Liver (tissue), 9 donors: ENCODE results near the gene CENPN. TPM values are rescaled to one million over a fixed set of nuclear protein-coding genes. Genes with fewer than 3 reads are reported as not detected.
A peak's percentile ranks its signal among the peaks of the same experiment; 100 is the strongest.

Experiments used
- DNase-seq: peaks from one replicate; pipeline ENCODE4 v3.0.0-alpha.2; 2017; ENCODE audit warnings: low spot score
- H3K27ac ChIP-seq, 2 donors: one replicate each; pipeline ENCODE4 v1.7.0; 2013; ENCODE audit warnings: inconsistent platforms in 2 of 2, low read length in 2 of 2, control low read depth in 1 of 2, low read depth in 1 of 2, mild to moderate bottlenecking in 1 of 2
- H3K27me3 ChIP-seq, 4 donors: one replicate each; pipeline versions ENCODE4 v1.6.1 to v1.7.0; 2013; ENCODE audit warnings: low read length in 3 of 4, inconsistent platforms in 1 of 4, mild to moderate bottlenecking in 1 of 4, moderate library complexity in 1 of 4; ENCODE audit not compliant: control insufficient read depth in 4 of 4, insufficient read depth in 4 of 4
- H3K36me3 ChIP-seq, 4 donors: one replicate each; pipeline versions ENCODE4 v1.6.1 to v1.7.0; 2013; ENCODE audit warnings: low read length in 3 of 4, mild to moderate bottlenecking in 3 of 4, low read depth in 1 of 4, moderate library complexity in 1 of 4; ENCODE audit not compliant: control insufficient read depth in 4 of 4, insufficient read depth in 3 of 4
- H3K4me1 ChIP-seq, 4 donors: one replicate each; pipeline versions ENCODE4 v1.6.1 to v1.7.0; 2013; ENCODE audit warnings: low read length in 3 of 4, mild to moderate bottlenecking in 3 of 4, moderate library complexity in 1 of 4; ENCODE audit not compliant: control insufficient read depth in 4 of 4, insufficient read depth in 4 of 4
- H3K4me3 ChIP-seq, 3 donors: one replicate each; pipeline versions ENCODE4 v1.6.1 to v1.7.0; 2013; ENCODE audit warnings: low read length in 3 of 3, control low read depth in 1 of 3, low read depth in 1 of 3, mild to moderate bottlenecking in 1 of 3
- H3K9ac ChIP-seq, 2 donors: one replicate each; pipeline ENCODE4 v1.7.0; 2013; ENCODE audit warnings: low read length in 2 of 2, mild to moderate bottlenecking in 2 of 2, moderate library complexity in 2 of 2, control low read depth in 1 of 2, low read depth in 1 of 2
- H3K9me3 ChIP-seq, 4 donors: one replicate each; pipeline versions ENCODE4 v1.6.1 to v1.7.0; 2013; ENCODE audit warnings: low read length in 3 of 4; ENCODE audit not compliant: control insufficient read depth in 4 of 4
- EGR1 ChIP-seq, 2 donors: IDR thresholded peaks; 2 replicates each; pipeline ENCODE4 v1.6.1; 2016 to 2018; ENCODE audit warnings: antibody characterized with exemption in 2 of 2, low read depth in 2 of 2
- FOXA1 ChIP-seq: IDR thresholded peaks from 2 replicates; pipeline ENCODE4 v1.6.1; 2016; ENCODE audit warnings: antibody characterized with exemption
- FOXA2 ChIP-seq: IDR thresholded peaks from 2 replicates; pipeline ENCODE4 v1.6.1; 2016; ENCODE audit warnings: antibody characterized with exemption
- GABPA ChIP-seq, 2 donors: IDR thresholded peaks in 1 of 2; conservative IDR thresholded peaks in 1 of 2; 2 replicates each; pipeline ENCODE4 v1.6.1; 2016; ENCODE audit warnings: antibody characterized with exemption in 2 of 2, mild to moderate bottlenecking in 1 of 2, moderate library complexity in 1 of 2
- HNF4A ChIP-seq, 2 donors: conservative IDR thresholded peaks; 2 replicates each; pipeline ENCODE4 v1.6.1; 2016; ENCODE audit warnings: antibody characterized with exemption in 2 of 2, mild to moderate bottlenecking in 2 of 2
- HNF4G ChIP-seq: IDR thresholded peaks from 2 replicates; pipeline ENCODE4 v1.6.1; 2016; ENCODE audit warnings: antibody characterized with exemption
- JUND ChIP-seq, 2 donors: IDR thresholded peaks; 2 replicates each; pipeline ENCODE4 v1.6.1; 2016; ENCODE audit warnings: antibody characterized with exemption in 2 of 2
- NR2F2 ChIP-seq: IDR thresholded peaks from 2 replicates; pipeline ENCODE4 v1.6.1; 2016; ENCODE audit warnings: antibody characterized with exemption
- RAD21 ChIP-seq, 2 donors: IDR thresholded peaks; 2 replicates each; pipeline ENCODE4 v1.6.1; 2016; ENCODE audit warnings: antibody characterized with exemption in 2 of 2, mild to moderate bottlenecking in 2 of 2
- RXRA ChIP-seq, 2 donors: IDR thresholded peaks; 2 replicates each; pipeline ENCODE4 v1.6.1; 2017 to 2018; ENCODE audit warnings: antibody characterized with exemption in 2 of 2, mild to moderate bottlenecking in 1 of 2
- SP1 ChIP-seq: IDR thresholded peaks from 2 replicates; pipeline ENCODE4 v1.6.1; 2018; ENCODE audit warnings: antibody characterized with exemption, mild to moderate bottlenecking
- TAF1 ChIP-seq: conservative IDR thresholded peaks from 2 replicates; pipeline ENCODE4 v1.6.1; 2016; ENCODE audit warnings: antibody characterized with exemption, mild to moderate bottlenecking
- YY1 ChIP-seq: IDR thresholded peaks from 2 replicates; pipeline ENCODE4 v1.6.1; 2016; ENCODE audit warnings: antibody characterized with exemption, mild to moderate bottlenecking
- WGBS: extraction: QIAGEN DNeasy Blood & Tissue Kit; methylation state at CpG from one replicate; pipeline ENCODE4 v1.1.7; 2013; 5-methylcytosine and 5-hydroxymethylcytosine counted together
- polyA plus RNA-seq, 2 donors: library from polyadenylated mRNA; stranded (reverse) in 1 of 2; unstranded in 1 of 2; fragments of 200-250 nt in 1 of 2; fragments of >200 nt in 1 of 2; fragmentation: Nextera tagmentation in 1 of 2; extraction: Ambion mirVana in 1 of 2; gene quantifications; one replicate each; pipeline versions ENCODE4 v1.2.1 to v1.2.3, GENCODE V29; 2013 to 2015
- total RNA-seq, 2 donors: library from RNA; depleted of rRNA; stranded (reverse); fragments of >200 nt; gene quantifications; one replicate each; pipeline ENCODE4 v1.2.3, GENCODE V29; 2014
- TF ChIP-seq, protein P1 (sequence below): fragments of 150-350 bp; IDR thresholded peaks from 2 replicates; pipeline ENCODE4 v1.5.1; 2017; ENCODE audit warnings: improper control_type of control experiment, low read depth, low read length; ENCODE audit not compliant: missing input control
- TF ChIP-seq, protein P2 (sequence below): IDR thresholded peaks from 2 replicates; pipeline ENCODE4 v1.6.1; 2016; ENCODE audit warnings: antibody characterized with exemption
- TF ChIP-seq, protein P3 (sequence below): IDR thresholded peaks from 2 replicates; pipeline ENCODE4 v1.6.1; 2016; ENCODE audit warnings: antibody characterized with exemption
- TF ChIP-seq, protein P4 (sequence below): IDR thresholded peaks from 2 replicates; pipeline ENCODE4 v1.6.1; 2016; ENCODE audit warnings: antibody characterized with exemption
- donor health status: healthy.
- donor health status: healthy.
- donor health status: healthy.
- donor health status: healthy.
- donor health status: healthy.

CENPN gene
- total and polyA plus RNA-seq, 4 donors: 1.8 to 30.8 (median 7.9) TPM

DNA sequence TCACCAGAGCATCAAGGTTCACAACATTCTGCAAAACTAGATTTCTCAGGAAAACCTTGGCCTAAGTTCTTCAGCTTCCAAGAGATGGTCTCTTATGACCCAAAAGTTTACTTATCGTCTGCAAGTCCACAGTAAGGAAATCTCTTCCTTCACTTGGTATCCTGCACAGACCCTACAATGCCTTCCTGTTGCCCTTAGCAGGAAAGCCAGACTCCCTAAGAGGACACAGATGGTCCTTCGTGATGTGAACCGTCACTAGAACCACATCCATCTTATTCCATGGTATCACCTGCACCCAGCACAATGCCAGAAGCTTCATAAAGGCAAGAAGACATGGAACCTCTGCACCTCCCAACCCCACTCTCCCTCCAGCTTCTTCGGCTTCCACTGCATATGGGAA, 34.4 kb upstream of the CENPN start (continued):
- TF ChIP-seq, protein P1, sequence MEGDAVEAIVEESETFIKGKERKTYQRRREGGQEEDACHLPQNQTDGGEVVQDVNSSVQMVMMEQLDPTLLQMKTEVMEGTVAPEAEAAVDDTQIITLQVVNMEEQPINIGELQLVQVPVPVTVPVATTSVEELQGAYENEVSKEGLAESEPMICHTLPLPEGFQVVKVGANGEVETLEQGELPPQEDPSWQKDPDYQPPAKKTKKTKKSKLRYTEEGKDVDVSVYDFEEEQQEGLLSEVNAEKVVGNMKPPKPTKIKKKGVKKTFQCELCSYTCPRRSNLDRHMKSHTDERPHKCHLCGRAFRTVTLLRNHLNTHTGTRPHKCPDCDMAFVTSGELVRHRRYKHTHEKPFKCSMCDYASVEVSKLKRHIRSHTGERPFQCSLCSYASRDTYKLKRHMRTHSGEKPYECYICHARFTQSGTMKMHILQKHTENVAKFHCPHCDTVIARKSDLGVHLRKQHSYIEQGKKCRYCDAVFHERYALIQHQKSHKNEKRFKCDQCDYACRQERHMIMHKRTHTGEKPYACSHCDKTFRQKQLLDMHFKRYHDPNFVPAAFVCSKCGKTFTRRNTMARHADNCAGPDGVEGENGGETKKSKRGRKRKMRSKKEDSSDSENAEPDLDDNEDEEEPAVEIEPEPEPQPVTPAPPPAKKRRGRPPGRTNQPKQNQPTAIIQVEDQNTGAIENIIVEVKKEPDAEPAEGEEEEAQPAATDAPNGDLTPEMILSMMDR: no peak
- TF ChIP-seq GABPA (IDR thresholded peaks at IDR 0.05 in 1 of 2, conservative IDR thresholded peaks at IDR 0.05 in 1 of 2) (no peak), SP1 (no peak), JUND (IDR thresholded peaks at IDR 0.05) (no peak), RAD21 (IDR thresholded peaks at IDR 0.05) (no peak), FOXA2 (no peak), TAF1 (no peak)
- TF ChIP-seq, protein P2, sequence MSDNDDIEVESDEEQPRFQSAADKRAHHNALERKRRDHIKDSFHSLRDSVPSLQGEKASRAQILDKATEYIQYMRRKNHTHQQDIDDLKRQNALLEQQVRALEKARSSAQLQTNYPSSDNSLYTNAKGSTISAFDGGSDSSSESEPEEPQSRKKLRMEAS: no peak

DNA sequence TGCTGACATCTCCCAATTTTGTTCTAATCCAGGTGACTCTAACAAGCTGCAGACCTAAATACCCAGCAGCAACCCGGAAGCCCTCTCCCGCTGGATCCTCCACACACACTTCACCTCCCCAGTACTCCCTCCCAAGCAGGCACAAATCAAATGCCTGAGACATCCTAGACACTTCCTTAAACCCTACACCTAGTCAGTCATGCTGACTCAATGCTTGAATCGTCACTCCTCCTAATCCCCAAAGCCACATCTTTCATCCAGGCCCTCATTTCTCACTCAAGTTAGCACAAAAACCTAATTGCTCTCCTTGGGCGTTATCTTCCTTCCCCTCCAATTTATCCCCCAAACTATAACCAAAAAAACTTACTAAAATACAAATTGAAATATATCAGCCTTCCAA, 33.0 kb upstream of the CENPN start:
- DNase-seq: no peak
- H3K9ac ChIP-seq: no peak overlapping the region
- no peak for TF ChIP-seq HNF4A (conservative IDR thresholded peaks at IDR 0.05)
- no peak for TF ChIP-seq TAF1
- TF ChIP-seq HNF4G: no peak
- no peak for TF ChIP-seq RAD21 (IDR thresholded peaks at IDR 0.05)
- TF ChIP-seq FOXA1: no peak
- no peak for TF ChIP-seq RXRA (IDR thresholded peaks at IDR 0.05)
- TF ChIP-seq, protein P2: no peak
- no peak for TF ChIP-seq NR2F2
- no peak for TF ChIP-seq YY1
- TF ChIP-seq, protein P3, sequence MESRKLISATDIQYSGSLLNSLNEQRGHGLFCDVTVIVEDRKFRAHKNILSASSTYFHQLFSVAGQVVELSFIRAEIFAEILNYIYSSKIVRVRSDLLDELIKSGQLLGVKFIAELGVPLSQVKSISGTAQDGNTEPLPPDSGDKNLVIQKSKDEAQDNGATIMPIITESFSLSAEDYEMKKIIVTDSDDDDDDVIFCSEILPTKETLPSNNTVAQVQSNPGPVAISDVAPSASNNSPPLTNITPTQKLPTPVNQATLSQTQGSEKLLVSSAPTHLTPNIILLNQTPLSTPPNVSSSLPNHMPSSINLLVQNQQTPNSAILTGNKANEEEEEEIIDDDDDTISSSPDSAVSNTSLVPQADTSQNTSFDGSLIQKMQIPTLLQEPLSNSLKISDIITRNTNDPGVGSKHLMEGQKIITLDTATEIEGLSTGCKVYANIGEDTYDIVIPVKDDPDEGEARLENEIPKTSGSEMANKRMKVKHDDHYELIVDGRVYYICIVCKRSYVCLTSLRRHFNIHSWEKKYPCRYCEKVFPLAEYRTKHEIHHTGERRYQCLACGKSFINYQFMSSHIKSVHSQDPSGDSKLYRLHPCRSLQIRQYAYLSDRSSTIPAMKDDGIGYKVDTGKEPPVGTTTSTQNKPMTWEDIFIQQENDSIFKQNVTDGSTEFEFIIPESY: no peak
- H3K4me1 ChIP-seq: peaks cover 4 to 27% (median 21%) of the 10 kb centered on the region in 4 donors
- H3K4me3 ChIP-seq: no peak overlapping the region
- WGBS: 69% methylated on average over 4 of the region's 4 CpGs
- no peaks in the 10 kb centered on the region for H3K27me3 ChIP-seq
- peaks cover 0 to 3% (median 1%) of the 10 kb centered on the region in 4 donors for H3K36me3 ChIP-seq
- no peaks in the 10 kb centered on the region for H3K9me3 ChIP-seq
- H3K27ac ChIP-seq: no peak overlapping the region

DNA sequence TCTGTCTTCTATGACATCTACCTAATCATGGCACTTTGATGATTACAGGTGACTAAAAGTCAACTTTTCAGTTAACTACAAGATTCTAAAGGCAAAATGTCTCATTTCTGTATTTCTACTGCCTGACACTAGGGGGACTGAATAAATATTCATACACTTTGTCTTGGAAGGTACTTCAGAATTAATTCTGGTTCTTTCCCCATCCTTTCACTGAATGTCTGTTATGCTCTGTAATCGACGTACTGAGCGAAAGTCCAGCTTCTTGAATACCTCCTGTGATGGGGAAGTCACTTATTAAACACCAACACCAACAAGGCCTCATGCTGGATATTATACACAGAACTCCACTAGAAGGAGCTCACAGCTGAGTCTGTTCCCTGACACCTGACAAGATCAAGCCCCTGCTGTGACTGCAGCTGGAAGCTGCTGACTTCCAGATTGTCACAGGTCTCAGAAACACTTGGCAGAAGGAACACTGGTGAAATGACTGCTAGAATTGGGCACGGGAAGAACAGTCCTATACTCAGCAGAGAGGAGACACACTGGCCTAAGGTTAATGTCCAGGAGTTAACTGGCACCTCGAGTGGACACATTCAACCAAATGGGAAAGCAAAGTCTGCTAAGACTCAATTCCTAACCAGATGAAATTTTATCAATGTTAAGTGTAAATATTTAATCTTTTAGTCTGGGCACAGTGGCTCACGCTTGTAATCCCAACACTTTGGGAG, 32.2 kb upstream of the CENPN start:
- peak overlapping the region in 1 of 2 donors; percentile 18 for H3K9ac ChIP-seq
- no peak for DNase-seq
- H3K4me1 ChIP-seq: peaks cover 4 to 28% (median 24%) of the 10 kb centered on the region in 4 donors
- peaks cover 0 to 3% (median 1%) of the 10 kb centered on the region in 4 donors for H3K36me3 ChIP-seq
- H3K27me3 ChIP-seq: no peaks in the 10 kb centered on the region
- WGBS: 44% methylated on average over 6 of the region's 6 CpGs
- H3K9me3 ChIP-seq: no peaks in the 10 kb centered on the region
- peak overlapping the region in 1 of 2 donors; percentile 26 for H3K27ac ChIP-seq
- TF ChIP-seq YY1 (peak; percentile 70), RAD21 (IDR thresholded peaks at IDR 0.05) (peak; percentile 24 to 46), EGR1 (IDR thresholded peaks at IDR 0.05; ENCODE audit: low read depth in 2 of 2) (peak in 1 of 2 donors; percentile 18), RXRA (IDR thresholded peaks at IDR 0.05) (peak; percentile 82 to 95), FOXA1 (no peak), HNF4A (conservative IDR thresholded peaks at IDR 0.05) (peak; percentile 74 to 86), JUND (IDR thresholded peaks at IDR 0.05) (peak; percentile 34 to 54), SP1 (peak; percentile 45)
- TF ChIP-seq, protein P1: peak; percentile 22
- TF ChIP-seq, protein P4, sequence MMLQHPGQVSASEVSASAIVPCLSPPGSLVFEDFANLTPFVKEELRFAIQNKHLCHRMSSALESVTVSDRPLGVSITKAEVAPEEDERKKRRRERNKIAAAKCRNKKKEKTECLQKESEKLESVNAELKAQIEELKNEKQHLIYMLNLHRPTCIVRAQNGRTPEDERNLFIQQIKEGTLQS: no peak
- TF ChIP-seq, protein P3: no peak
- H3K4me3 ChIP-seq: no peak overlapping the region
